ENCODE data around the gene LIPK.

The LIPK gene

DNA sequence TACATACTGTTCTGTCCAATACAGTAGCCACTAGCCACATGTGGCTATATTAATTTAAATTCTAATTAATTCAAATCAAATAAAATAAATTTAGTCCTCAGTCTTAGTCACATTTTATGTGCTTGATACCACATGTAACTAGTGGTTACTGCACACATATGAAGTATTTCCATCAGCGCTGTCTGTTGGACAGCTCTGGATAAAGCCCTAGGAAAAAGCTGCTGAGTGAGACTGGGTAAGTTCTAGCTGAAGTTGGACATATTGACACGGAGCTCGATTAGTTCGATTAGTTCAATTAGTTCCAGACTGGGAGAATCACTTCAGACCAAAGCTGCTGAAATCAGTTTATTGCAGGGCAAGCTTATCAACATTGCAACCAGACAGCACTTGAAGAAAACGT, 81.4 kb downstream of the LIPK start:
- DNase-seq, result no peak

DNA sequence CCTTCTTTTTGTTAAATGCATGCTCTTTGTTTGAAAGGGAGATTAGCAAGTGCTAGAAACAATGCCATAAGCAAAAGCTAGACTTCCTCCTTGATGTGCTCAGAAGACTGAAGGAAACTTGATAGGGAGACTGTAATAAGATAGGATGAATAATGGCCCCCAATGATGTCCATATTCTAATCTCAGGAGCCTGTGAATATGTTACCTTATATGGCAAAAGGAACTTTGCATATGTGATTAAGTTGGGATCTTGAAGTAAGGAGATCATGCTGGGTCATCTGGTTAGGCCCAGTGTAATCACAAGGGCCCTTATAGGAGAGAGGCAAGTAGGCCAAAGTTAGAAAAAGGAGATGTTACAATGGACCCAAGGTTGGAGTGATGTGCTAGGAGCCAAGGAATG, 82.9 kb downstream of the LIPK start:
- no peak for DNase-seq

DNA sequence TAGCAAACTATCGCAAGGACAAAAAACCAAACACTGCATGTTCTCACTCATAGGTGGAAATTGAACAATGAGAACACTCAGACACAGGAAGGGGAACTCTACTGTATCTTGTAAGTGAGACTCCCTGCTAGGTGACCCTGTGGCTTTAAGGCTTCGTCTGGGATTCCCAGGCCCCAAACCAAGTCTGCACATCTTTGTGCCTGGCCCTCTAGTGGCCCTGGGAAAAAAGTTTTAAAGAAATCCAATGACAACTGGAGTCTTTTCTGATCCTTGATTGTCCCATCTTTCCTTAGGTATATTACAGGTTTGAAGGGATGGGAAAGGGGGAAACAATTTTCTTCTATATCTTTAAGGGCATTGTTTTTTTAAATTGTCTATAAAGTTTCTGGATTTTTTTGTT, 85.9 kb downstream of the LIPK start:
- DNase-seq, result no peak

DNA sequence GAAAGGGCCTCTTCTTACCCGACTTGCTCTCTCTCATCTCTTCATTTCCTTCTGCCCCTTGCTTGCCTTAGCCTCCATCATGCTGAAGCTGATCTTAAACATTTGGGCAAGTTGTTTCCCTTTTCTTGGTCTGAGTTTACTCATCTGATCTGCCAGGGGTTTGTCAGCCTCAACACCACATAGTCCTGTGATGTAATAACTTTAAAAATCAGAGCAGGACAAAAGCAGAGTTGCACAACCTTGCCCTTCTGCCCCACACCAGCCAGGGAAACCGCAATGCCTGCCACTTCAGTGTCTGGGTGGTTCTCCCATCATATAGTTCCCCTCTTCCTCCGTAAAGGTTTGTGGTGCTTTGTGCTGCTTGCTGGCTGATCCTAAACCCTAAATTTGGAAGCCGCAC, 86.6 kb downstream of the LIPK start:
- no peak for DNase-seq

DNA sequence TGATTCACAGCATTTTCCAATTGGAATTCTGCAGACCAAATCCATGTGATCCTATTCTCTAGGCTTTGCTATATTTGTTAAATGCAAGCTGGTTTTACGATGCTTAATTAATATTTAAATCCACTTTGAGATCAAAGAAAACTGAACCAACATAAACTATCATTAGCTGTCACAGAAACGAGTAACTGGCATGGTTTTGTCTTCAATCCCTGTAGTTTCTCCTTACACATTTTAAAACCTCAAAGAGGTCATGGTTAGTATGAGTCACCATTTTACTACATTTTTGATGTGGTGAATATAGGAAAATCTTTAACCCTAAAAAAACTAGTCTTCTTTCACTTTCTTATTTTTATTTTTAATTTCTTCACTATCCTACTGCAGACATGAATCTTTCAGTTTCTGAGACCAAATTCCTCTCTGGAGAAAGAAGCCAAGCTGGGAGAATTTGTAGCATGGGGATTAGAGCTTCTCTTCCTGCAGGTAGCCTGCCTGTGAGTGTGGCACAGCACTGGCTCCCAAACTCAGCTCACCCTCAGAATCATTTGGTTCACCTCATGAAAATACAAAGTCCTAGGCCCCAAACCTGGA, 87.8 kb downstream of the LIPK start:
- no peak for DNase-seq

DNA sequence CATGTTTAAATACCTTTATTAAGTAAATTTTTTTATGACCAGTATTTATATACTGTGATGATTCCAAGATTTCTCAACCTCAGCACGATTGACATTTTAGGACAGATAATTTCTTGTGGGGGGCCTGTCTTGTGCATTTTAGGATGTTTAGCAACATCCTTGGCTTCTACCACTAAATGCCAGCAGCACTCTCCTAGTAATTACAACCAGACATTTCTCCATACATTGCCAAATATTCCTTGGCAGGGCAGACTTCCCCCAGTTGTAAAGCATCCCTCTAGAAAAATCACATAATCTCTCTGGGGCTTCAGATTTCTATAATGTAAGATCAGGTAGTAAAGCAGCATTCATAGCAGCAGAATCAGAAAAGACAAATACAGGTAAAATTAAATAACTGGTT, 88.7 kb downstream of the LIPK start:
- DNase-seq, result no peak

DNA sequence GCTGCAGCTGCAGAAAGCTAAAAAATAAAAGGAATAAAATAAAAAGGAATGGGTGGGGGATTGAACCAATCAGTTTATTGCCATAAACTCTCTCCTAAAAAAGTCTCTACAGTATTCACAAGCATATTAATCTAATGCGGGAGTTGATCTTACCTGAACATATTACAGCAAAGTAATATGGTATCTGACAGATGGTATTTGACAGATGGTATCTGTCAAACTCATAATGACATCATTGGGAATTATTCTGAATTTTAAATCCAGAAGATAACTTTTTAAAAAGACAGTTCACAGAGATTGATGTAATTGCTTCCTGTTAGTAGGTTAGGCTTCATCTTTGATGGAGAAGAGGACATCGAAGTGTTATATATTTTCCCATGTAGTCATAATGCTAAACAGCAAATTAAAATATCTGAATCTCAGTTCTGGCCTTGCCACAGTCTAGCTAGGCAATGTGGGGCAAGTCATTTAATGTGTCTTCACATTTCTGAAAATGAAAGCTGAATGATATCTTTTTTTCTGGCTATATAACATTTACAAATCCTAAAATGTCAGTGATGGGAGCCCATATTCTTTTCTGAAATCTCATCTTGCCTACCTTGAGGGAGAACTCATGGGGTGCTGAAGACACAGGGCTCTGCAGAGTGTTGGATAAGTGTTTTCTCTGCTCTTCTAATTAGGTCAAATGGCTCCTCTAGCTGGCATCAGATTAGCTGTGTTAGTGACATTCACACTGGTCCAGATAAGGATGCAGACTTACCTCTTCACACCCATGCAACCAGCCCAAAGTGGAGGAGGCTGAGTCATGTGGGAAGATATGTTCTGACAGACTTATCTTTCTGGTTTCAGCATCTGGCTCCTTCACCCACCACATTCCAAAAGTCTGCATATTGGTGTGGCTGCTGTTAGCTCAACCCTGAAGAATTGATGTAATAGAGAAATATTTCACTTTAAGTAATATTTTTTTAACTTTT, 94.4 kb downstream of the LIPK start:
- DNase-seq, result no peak
